H9 (cell line): ENCODE data around the gene GLYAT. TPM values are rescaled to one million over a fixed set of nuclear protein-coding genes. Genes with fewer than 3 reads are reported as not detected.

Experiments
- DNase-seq: peaks from one replicate; pipeline ENCODE4 v3.0.0-alpha.2; 2017
- H2AFZ ChIP-seq: one replicate; pipeline ENCODE4 v1.6.1; 2013; ENCODE audit warnings: mild to moderate bottlenecking, low read length, control low read depth, moderate library complexity
- H2AK5ac ChIP-seq: 2 replicates; pipeline ENCODE4 v1.6.1; 2013; ENCODE audit warnings: low read length, control low read depth, mixed read lengths; ENCODE audit not compliant: insufficient read length
- H2BK120ac ChIP-seq: one replicate; pipeline ENCODE4 v1.6.1; 2013; ENCODE audit warnings: low read depth, mild to moderate bottlenecking, low read length, control low read depth, inconsistent platforms; ENCODE audit not compliant: poor library complexity, severe bottlenecking
- H2BK12ac ChIP-seq: 2 replicates; pipeline ENCODE4 v1.6.1; 2013; ENCODE audit warnings: low read length, control low read depth, mixed read lengths, low read depth; ENCODE audit not compliant: insufficient read length
- H2BK15ac ChIP-seq: 2 replicates; pipeline ENCODE4 v1.6.1; 2013; ENCODE audit warnings: low read depth, low read length, control low read depth
- H2BK20ac ChIP-seq: one replicate; pipeline ENCODE4 v1.6.1; 2013; ENCODE audit warnings: low read depth, mild to moderate bottlenecking, low read length, control low read depth, inconsistent platforms; ENCODE audit not compliant: poor library complexity, severe bottlenecking
- H2BK5ac ChIP-seq: 2 replicates; pipeline ENCODE4 v1.6.1; 2013; ENCODE audit warnings: low read length, control low read depth, mixed read lengths; ENCODE audit not compliant: insufficient read length
- H3K14ac ChIP-seq: 2 replicates; pipeline ENCODE4 v1.6.1; 2013; ENCODE audit warnings: low read length, control low read depth; ENCODE audit not compliant: insufficient read depth
- H3K18ac ChIP-seq: 2 replicates; pipeline ENCODE4 v1.6.1; 2013; ENCODE audit warnings: low read depth, mild to moderate bottlenecking, mixed read lengths, low read length, control low read depth; ENCODE audit not compliant: insufficient read length
- H3K23ac ChIP-seq: 2 replicates; pipeline ENCODE4 v1.6.1; 2013; ENCODE audit warnings: low read length, control low read depth, mixed read lengths, low read depth; ENCODE audit not compliant: insufficient read length
- H3K23me2 ChIP-seq: 2 replicates; pipeline ENCODE4 v1.6.1; 2013; ENCODE audit warnings: low read depth, mild to moderate bottlenecking, mixed read lengths, low read length, control low read depth; ENCODE audit not compliant: insufficient read length, poor library complexity, severe bottlenecking
- H3K27ac ChIP-seq: 2 replicates; pipeline ENCODE4 v1.5.1; 2013; ENCODE audit warnings: low read length, control low read depth, mixed read lengths, low read depth; ENCODE audit not compliant: insufficient read length
- H3K27me3 ChIP-seq: 2 replicates; pipeline ENCODE4 v1.6.1; 2013; ENCODE audit warnings: low read length, control low read depth, inconsistent platforms; ENCODE audit not compliant: insufficient read depth
- H3K4ac ChIP-seq: 2 replicates; pipeline ENCODE4 v1.6.1; 2013; ENCODE audit warnings: low read depth, mild to moderate bottlenecking, control low read depth, inconsistent platforms, low read length, moderate library complexity
- H3K4me1 ChIP-seq: 2 replicates; pipeline ENCODE4 v1.6.1; 2013; ENCODE audit warnings: low read length, control low read depth, inconsistent platforms; ENCODE audit not compliant: insufficient read depth
- H3K4me2 ChIP-seq: 2 replicates; pipeline ENCODE4 v1.6.1; 2013; ENCODE audit warnings: low read length, control low read depth, mixed read lengths; ENCODE audit not compliant: insufficient read length, insufficient read depth
- H3K56ac ChIP-seq: 2 replicates; pipeline ENCODE4 v1.6.1; 2013; ENCODE audit warnings: low read depth, mild to moderate bottlenecking, mixed read lengths, low read length, control low read depth; ENCODE audit not compliant: insufficient read length
- H3K79me1 ChIP-seq: 2 replicates; pipeline ENCODE4 v1.6.1; 2013; ENCODE audit warnings: low read depth, mild to moderate bottlenecking, moderate library complexity, low read length, control low read depth, inconsistent platforms; ENCODE audit not compliant: insufficient read depth, poor library complexity, severe bottlenecking
- H3K79me2 ChIP-seq: 2 replicates; pipeline ENCODE4 v1.6.1; 2013; ENCODE audit warnings: low read length, control low read depth, inconsistent platforms; ENCODE audit not compliant: insufficient read depth
- H3K9ac ChIP-seq: 2 replicates; pipeline ENCODE4 v1.6.1; 2013; ENCODE audit warnings: low read length, control low read depth, mixed read lengths; ENCODE audit not compliant: insufficient read length; ENCODE audit errors: extremely low read depth
- H3K9me3 ChIP-seq: one replicate; pipeline ENCODE4 v1.6.1; 2013; ENCODE audit warnings: low read depth, low read length, inconsistent platforms; ENCODE audit not compliant: control insufficient read depth
- H3T11ph ChIP-seq: one replicate; pipeline ENCODE4 v1.6.1; 2013; ENCODE audit warnings: mild to moderate bottlenecking, low read length, control low read depth, inconsistent platforms
- H4K20me1 ChIP-seq: one replicate; pipeline ENCODE4 v1.6.1; 2013; ENCODE audit not compliant: control insufficient read depth, insufficient read length, insufficient read depth
- H4K5ac ChIP-seq: 2 replicates; pipeline ENCODE4 v1.6.1; 2013; ENCODE audit warnings: low read depth, mild to moderate bottlenecking, mixed read lengths, low read length, control low read depth; ENCODE audit not compliant: insufficient read length
- H4K8ac ChIP-seq: replicated peaks from 2 replicates; pipeline ENCODE4 v1.6.1; 2013; ENCODE audit warnings: low read length, control low read depth, mixed read lengths, low read depth; ENCODE audit not compliant: insufficient read length
- H4K91ac ChIP-seq: 2 replicates; pipeline ENCODE4 v1.6.1; 2013; ENCODE audit warnings: low read depth, mild to moderate bottlenecking, moderate library complexity, mixed read lengths, low read length, control low read depth; ENCODE audit not compliant: insufficient read length
- H3K27ac Mint-ChIP-seq, 3 experiments: 2 replicates in 2 of 3; 3 replicates in 1 of 3; pipeline ENCODE4 v1.8.0; 2020 to 2021; ENCODE audit warnings: mixed read lengths in 3 of 3, mild to moderate bottlenecking in 1 of 3, moderate library complexity in 1 of 3
- H3K27me3 Mint-ChIP-seq: 2 replicates; pipeline ENCODE4 v1.8.0; 2021; ENCODE audit warnings: low read depth, mild to moderate bottlenecking, moderate library complexity, mixed read lengths
- H3K36me3 Mint-ChIP-seq, 3 experiments: 2 replicates in 2 of 3; 3 replicates in 1 of 3; pipeline ENCODE4 v1.8.0; 2020 to 2021; ENCODE audit warnings: low read depth in 3 of 3, mixed read lengths in 3 of 3; ENCODE audit not compliant: insufficient read depth in 1 of 3
- H3K4me1 Mint-ChIP-seq, 2 experiments: 2 replicates each; pipeline ENCODE4 v1.8.0; 2020; ENCODE audit warnings: mixed read lengths in 2 of 2
- H3K4me3 Mint-ChIP-seq, 2 experiments: 2 replicates in 1 of 2; 3 replicates in 1 of 2; pipeline ENCODE4 v1.8.0; 2020 to 2021; ENCODE audit warnings: mild to moderate bottlenecking in 2 of 2, mixed read lengths in 2 of 2, moderate library complexity in 1 of 2
- H3K9me3 Mint-ChIP-seq, 2 experiments: 2 replicates in 1 of 2; 3 replicates in 1 of 2; pipeline ENCODE4 v1.8.0; 2020; ENCODE audit warnings: mild to moderate bottlenecking in 2 of 2, mixed read lengths in 2 of 2, moderate library complexity in 1 of 2
- CTCF ChIP-seq: fragments of 200-600 bp; sonication (generic); conservative IDR thresholded peaks from 3 replicates; pipeline ENCODE4 v1.8.0; 2021; ENCODE audit warnings: antibody characterized with exemption, mild to moderate bottlenecking
- WGBS: extraction: QIAGEN DNeasy Blood & Tissue Kit; methylation state at CpG from one replicate; pipeline ENCODE4 v1.1.7; 2013; ENCODE audit warnings: missing lambda C conversion rate, low lambda C conversion rate, mixed read lengths; ENCODE audit not compliant: insufficient read length; ENCODE audit errors: extremely low coverage; 5-methylcytosine and 5-hydroxymethylcytosine counted together
- total RNA-seq: library from RNA; stranded (reverse); gene quantifications from 2 replicates; pipeline ENCODE4 v1.2.1, GENCODE V29; 2021

Gene GLYAT
- total RNA-seq, 1 experiment from 2014 or later = not detected

GRCh38 chr11:58712531-58712930 lies 19.2 kb downstream of the GLYAT start:
- Histone ChIP-seq H3K27ac (no peak overlapping the region), H3K23me2 (no peaks in the 10 kb centered on the region), H2AFZ (no peak overlapping the region), H3K18ac (no peak overlapping the region), H3K4me2 (no peak overlapping the region), H3K4me1 (no peaks in the 10 kb centered on the region), H3K23ac (no peak overlapping the region), H4K91ac (no peak overlapping the region), H3K79me1 (no peaks in the 10 kb centered on the region), H3K9ac (no peak overlapping the region), H3T11ph (no peak overlapping the region), H2BK15ac (no peak overlapping the region), H3K4ac (no peak overlapping the region), H3K9me3 (peaks cover 59% of the 10 kb centered on the region), H2BK5ac (no peak overlapping the region), H4K20me1 (no peaks in the 10 kb centered on the region), H3K56ac (no peak overlapping the region), H3K14ac (no peak overlapping the region), H2BK12ac (no peak overlapping the region), H2AK5ac (no peak overlapping the region), H4K5ac (no peak overlapping the region), H4K8ac (no peak overlapping the region), H2BK120ac (no peak overlapping the region), H3K79me2 (no peaks in the 10 kb centered on the region), H2BK20ac (no peak overlapping the region), H3K27me3 (no peaks in the 10 kb centered on the region)
- Mint-ChIP-seq H3K27ac (no peak overlapping the region), H3K36me3 (peaks cover 1 to 17% (median 9%) of the 10 kb centered on the region in 3 experiments; a peak in 5 of 7 replicates), H3K27me3 (no peaks in the 10 kb centered on the region; the same call in 1 of the 2 replicates), H3K4me1 (no peaks in the 10 kb centered on the region), H3K9me3 (peaks cover 73 to 81% of the 10 kb centered on the region in 2 experiments), H3K4me3 (no peak overlapping the region)
- TF ChIP-seq CTCF = no peak
- DNase-seq = no peak
- WGBS = no CpG with 5 or more reads among the region's 1 CpG
